ENCODE measurements around the gene CLCN5.

The CLCN5 gene

DNA sequence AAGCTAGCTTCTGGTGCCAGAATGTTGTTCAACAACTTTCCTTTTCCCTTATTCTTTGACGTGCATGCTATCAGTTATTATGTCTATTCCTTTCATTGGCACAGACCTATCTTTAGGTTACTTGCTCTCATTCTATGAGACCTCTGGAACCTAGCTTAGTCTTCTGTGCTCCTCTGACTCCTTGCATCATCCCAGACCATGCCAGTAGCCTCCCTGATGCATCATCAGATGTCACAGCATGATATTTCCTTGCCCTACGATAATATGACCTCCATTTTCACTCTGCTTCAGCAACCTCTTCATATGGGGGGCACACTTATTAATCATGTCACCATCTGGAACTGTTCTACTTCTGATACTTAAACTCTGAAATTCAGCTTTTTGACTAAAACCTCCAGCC lies 37.2 kb downstream of the CLCN5 start:
- Histone ChIP-seq H3K36me3 (ENCODE audit: insufficient read depth, low read length) (no peaks in the 10 kb centered on the region), H4K20me1 (ENCODE audit: insufficient read depth, low read length) (no peaks in the 10 kb centered on the region), H3K27me3 (ENCODE audit: insufficient read depth, low read length, poor library complexity) (no peaks in the 10 kb centered on the region), H3K4me3 (ENCODE audit: low read depth in 1 of 2, low read length in 2 of 2) (no peak overlapping the region), H2AFZ (ENCODE audit: low read depth, low read length) (no peak overlapping the region), H3K4me1 (ENCODE audit: insufficient read depth, low read length) (no peaks in the 10 kb centered on the region), H3K4me2 (ENCODE audit: insufficient read depth, low read length) (no peak overlapping the region), H3K9me3 (ENCODE audit: insufficient read depth, low read length, severe bottlenecking) (no peaks in the 10 kb centered on the region), H3K27ac (ENCODE audit: low read length) (no peak overlapping the region), H3K79me2 (ENCODE audit: insufficient read depth, low read length) (no peaks in the 10 kb centered on the region), H3K9ac (ENCODE audit: low read depth, low read length) (no peak overlapping the region)
- ATAC-seq (ENCODE audit: insufficient read depth, low read depth), result no peak
- TF ChIP-seq, protein P1, sequence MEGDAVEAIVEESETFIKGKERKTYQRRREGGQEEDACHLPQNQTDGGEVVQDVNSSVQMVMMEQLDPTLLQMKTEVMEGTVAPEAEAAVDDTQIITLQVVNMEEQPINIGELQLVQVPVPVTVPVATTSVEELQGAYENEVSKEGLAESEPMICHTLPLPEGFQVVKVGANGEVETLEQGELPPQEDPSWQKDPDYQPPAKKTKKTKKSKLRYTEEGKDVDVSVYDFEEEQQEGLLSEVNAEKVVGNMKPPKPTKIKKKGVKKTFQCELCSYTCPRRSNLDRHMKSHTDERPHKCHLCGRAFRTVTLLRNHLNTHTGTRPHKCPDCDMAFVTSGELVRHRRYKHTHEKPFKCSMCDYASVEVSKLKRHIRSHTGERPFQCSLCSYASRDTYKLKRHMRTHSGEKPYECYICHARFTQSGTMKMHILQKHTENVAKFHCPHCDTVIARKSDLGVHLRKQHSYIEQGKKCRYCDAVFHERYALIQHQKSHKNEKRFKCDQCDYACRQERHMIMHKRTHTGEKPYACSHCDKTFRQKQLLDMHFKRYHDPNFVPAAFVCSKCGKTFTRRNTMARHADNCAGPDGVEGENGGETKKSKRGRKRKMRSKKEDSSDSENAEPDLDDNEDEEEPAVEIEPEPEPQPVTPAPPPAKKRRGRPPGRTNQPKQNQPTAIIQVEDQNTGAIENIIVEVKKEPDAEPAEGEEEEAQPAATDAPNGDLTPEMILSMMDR (IDR thresholded peaks at IDR 0.05; ENCODE audit: borderline replicate concordance, extremely low read depth, low read length, poor library complexity, severe bottlenecking), result no peak
- DNase-seq, result no peak

DNA sequence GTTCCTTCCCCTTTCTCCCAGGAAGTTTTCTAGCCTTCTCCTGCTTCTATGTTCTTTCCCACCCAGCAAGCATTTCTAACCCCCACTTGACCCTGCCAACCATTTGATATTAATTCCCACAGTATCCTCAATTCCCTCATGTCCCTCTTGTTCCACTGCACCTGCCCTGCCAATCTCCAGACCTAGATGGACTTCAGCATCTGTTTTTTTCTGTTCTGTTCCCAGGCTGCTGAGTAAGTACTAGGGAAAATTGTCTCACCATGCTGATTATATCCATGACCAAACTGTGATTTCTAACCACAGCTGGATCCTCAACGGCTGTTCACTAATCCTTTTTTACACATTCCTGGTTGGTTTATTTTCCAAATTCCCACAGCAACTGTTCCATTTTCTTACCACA lies 37.7 kb downstream of the CLCN5 start:
- H3K4me3 ChIP-seq (ENCODE audit: low read depth in 1 of 2, low read length in 2 of 2), result no peak overlapping the region

DNA sequence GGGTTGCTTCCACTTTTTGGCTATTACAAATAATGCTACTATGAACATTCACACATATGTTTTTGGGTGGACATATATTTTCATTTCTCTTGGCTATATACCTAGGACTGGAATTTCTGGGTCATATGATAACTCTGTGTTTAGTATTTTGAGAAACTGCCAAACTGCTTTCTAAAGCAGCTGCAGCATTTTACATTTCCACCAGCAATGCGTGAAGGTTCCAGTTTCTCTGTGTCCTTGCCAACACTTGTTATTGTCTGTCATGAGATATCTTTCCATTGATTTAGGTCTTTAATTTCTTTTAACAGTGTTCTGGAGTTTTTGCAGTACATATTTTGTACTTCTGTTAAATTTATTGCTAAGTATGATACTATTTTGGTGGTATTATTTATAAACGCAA lies 48.3 kb downstream of the CLCN5 start:
- ATAC-seq (ENCODE audit: insufficient read depth, low read depth) (no peak), DNase-seq (no peak)
- Histone ChIP-seq H3K4me2 (ENCODE audit: insufficient read depth, low read length) (no peak overlapping the region), H3K36me3 (ENCODE audit: insufficient read depth, low read length) (no peaks in the 10 kb centered on the region), H3K79me2 (ENCODE audit: insufficient read depth, low read length) (no peaks in the 10 kb centered on the region), H3K27me3 (ENCODE audit: insufficient read depth, low read length, poor library complexity) (no peaks in the 10 kb centered on the region), H3K4me1 (ENCODE audit: insufficient read depth, low read length) (no peaks in the 10 kb centered on the region), H2AFZ (ENCODE audit: low read depth, low read length) (no peak overlapping the region), H3K9me3 (ENCODE audit: insufficient read depth, low read length, severe bottlenecking) (no peaks in the 10 kb centered on the region), H3K27ac (ENCODE audit: low read length) (no peak overlapping the region), H4K20me1 (ENCODE audit: insufficient read depth, low read length) (no peaks in the 10 kb centered on the region), H3K4me3 (ENCODE audit: low read depth in 1 of 2, low read length in 2 of 2) (no peak overlapping the region), H3K9ac (ENCODE audit: low read depth, low read length) (no peak overlapping the region)
- TF ChIP-seq, protein P1 (IDR thresholded peaks at IDR 0.05; ENCODE audit: borderline replicate concordance, extremely low read depth, low read length, poor library complexity, severe bottlenecking), result no peak
- no peak for TF ChIP-seq EZH2 (IDR thresholded peaks at IDR 0.05; ENCODE audit: borderline replicate concordance, low read depth, low read length, severe bottlenecking)

More for the DNA sequence above, 37.7 kb downstream of the CLCN5 start:
- Histone ChIP-seq H3K9me3 (ENCODE audit: insufficient read depth, low read length, severe bottlenecking) (no peaks in the 10 kb centered on the region), H2AFZ (ENCODE audit: low read depth, low read length) (no peak overlapping the region), H3K4me2 (ENCODE audit: insufficient read depth, low read length) (no peak overlapping the region), H3K27ac (ENCODE audit: low read length) (no peak overlapping the region), H3K27me3 (ENCODE audit: insufficient read depth, low read length, poor library complexity) (no peaks in the 10 kb centered on the region), H3K36me3 (ENCODE audit: insufficient read depth, low read length) (no peaks in the 10 kb centered on the region), H3K79me2 (ENCODE audit: insufficient read depth, low read length) (no peaks in the 10 kb centered on the region), H4K20me1 (ENCODE audit: insufficient read depth, low read length) (no peaks in the 10 kb centered on the region), H3K9ac (ENCODE audit: low read depth, low read length) (no peak overlapping the region), H3K4me1 (ENCODE audit: insufficient read depth, low read length) (no peaks in the 10 kb centered on the region)
- no peak for ATAC-seq (ENCODE audit: insufficient read depth, low read depth)
- TF ChIP-seq EZH2 (IDR thresholded peaks at IDR 0.05; ENCODE audit: borderline replicate concordance, low read depth, low read length, severe bottlenecking), result no peak
- TF ChIP-seq, protein P1 (IDR thresholded peaks at IDR 0.05; ENCODE audit: borderline replicate concordance, extremely low read depth, low read length, poor library complexity, severe bottlenecking), result no peak
- no peak for DNase-seq

DNA sequence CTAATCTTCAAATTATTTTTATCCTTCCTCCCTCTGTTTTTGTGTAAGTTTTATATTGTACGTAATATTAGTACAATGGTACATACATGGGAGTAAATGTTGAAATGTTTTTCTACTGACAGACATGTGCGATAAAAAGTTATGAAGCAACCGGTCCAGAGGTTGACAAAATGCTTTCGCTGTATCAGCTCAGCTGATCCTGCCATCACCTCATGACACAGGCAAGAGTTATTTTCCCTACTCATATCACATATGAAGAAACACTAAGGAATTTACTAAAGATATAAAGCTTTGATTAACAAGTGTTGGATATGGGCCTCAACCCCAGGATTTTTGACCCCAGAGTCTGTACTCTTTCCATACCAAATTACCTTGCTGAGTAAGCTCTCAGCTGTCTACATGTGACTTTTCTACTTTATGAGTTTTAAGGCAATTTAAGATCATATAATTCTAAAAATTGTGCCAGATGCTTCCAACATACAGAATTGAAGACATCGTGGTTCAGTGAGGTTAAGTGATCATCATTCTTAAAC lies 50.0 kb downstream of the CLCN5 start:
- H3K27ac ChIP-seq (ENCODE audit: low read length), result no peak overlapping the region

More for the DNA sequence above, 50.0 kb downstream of the CLCN5 start:
- H3K4me1 ChIP-seq (ENCODE audit: insufficient read depth, low read length), result no peaks in the 10 kb centered on the region
- DNase-seq (no peak), ATAC-seq (ENCODE audit: insufficient read depth, low read depth) (no peak)
- no peaks in the 10 kb centered on the region for H3K9me3 ChIP-seq (ENCODE audit: insufficient read depth, low read length, severe bottlenecking)
- H3K9ac ChIP-seq (ENCODE audit: low read depth, low read length), result no peak overlapping the region
- no peak overlapping the region for H3K4me3 ChIP-seq (ENCODE audit: low read depth in 1 of 2, low read length in 2 of 2)
- H3K4me2 ChIP-seq (ENCODE audit: insufficient read depth, low read length), result no peak overlapping the region
- TF ChIP-seq, protein P1 (IDR thresholded peaks at IDR 0.05; ENCODE audit: borderline replicate concordance, extremely low read depth, low read length, poor library complexity, severe bottlenecking), result no peak
- no peak for TF ChIP-seq EZH2 (IDR thresholded peaks at IDR 0.05; ENCODE audit: borderline replicate concordance, low read depth, low read length, severe bottlenecking)
- no peaks in the 10 kb centered on the region for H4K20me1 ChIP-seq (ENCODE audit: insufficient read depth, low read length)
- no peaks in the 10 kb centered on the region for H3K79me2 ChIP-seq (ENCODE audit: insufficient read depth, low read length)
- H3K27me3 ChIP-seq (ENCODE audit: insufficient read depth, low read length, poor library complexity), result no peaks in the 10 kb centered on the region
- no peaks in the 10 kb centered on the region for H3K36me3 ChIP-seq (ENCODE audit: insufficient read depth, low read length)
- H2AFZ ChIP-seq (ENCODE audit: low read depth, low read length), result no peak overlapping the region

Data from DND-41 (cell line).